Measurements from ENCODE around the gene DDO. TPM values are rescaled to one million over a fixed set of nuclear protein-coding genes. Genes with fewer than 3 reads are reported as not detected.

Gene DDO
- polyA plus RNA-seq, 4 donors = 0.32 to 1.1 (median 0.82) TPM

DNA sequence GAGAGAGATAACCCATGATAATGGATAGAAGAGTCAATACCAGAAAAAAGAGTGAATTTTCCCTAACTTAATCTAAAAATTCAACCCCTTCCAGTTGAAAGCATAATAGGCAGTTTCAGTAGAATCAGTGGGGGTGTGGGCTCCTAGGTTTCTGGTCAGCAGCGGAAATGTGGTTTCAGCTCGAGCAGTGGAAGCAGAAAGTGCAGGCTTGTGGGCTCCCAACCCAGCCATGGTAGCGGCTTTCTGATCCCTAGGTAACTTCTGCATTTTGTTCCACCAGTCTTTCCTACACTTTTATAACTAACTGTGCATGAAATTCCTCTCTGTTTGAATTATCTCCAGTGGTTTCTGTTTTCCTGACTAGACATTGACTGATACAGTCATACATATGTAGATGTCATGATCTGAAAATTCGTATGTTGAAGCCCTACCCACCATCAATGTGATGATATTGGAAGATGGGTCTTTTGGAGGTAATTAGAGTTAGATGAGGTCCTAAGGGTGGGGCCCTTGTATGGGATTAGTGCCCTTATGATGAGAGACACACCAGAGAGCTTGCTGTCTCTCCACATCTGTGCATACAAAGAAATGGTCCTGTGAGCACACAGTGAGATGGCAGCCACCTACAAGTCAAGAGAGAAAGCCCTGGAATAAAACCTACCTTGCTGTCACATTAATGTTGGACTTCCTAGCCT is 6.5 kb upstream of the DDO start:
- no peak for DNase-seq (ENCODE audit: low read depth in 4 of 4, low spot score in 2 of 4)

DNA sequence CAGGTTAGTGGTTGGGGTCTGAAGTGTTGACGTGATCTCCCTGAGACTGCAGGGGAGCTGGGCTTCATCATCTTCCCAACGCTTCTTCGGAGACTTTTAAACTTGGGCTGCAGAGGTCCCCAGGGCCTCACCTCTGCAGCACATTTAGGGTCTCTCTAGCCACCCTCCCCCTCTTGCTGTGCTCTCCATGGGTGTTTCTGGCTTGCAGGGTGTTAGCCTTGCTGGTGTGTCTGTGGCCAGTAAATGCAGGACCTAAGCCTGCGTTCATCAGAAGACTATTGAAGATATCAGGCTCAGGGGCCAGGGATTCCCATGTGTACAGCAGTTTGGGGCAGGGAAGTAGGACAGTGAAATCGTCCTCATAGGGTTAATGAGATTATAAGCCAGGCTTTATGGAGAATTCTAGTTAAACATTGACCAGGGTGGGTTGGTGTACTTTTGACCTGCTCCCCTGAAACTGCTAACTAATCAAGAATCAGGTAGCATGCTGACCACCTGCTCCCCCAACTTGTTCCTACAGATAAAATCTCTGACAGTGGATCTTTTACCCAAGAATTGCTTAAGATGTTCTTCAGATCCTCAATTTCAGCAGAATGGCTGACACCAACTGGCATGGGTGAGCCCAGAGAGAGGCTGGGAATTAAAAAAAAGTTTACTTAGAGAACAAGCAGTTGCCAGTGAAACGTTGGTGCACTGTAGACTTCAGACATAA is 3.8 kb upstream of the DDO start:
- no peak for DNase-seq (ENCODE audit: low read depth in 4 of 4, low spot score in 2 of 4)

DNA sequence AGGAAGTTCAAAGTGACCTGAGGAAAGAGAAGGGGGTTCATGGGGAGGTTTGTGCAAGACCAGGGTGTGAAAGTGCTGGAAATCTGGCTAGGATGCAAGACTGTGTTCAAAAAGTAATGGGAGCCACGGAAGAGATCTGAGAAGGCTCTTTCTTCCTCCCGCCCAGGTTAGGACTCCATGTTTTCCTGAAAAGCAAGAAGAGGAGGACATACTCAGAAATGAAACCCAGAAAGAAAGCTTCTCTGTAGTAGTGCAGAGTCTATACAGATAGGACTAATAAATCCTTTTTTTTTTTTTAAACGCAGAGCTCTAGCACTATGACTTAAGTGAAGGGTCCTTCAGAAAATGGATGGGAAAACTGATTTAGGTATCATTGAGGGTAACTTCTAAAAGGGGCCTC is 3.2 kb upstream of the DDO start:
- DNase-seq (ENCODE audit: low read depth in 4 of 4, low spot score in 2 of 4) = no peak

GRCh38 chr6:110414669-110415068 is 706 bp downstream of the DDO start:
- DNase-seq (ENCODE audit: low read depth in 4 of 4, low spot score in 2 of 4) = no peak

DNA sequence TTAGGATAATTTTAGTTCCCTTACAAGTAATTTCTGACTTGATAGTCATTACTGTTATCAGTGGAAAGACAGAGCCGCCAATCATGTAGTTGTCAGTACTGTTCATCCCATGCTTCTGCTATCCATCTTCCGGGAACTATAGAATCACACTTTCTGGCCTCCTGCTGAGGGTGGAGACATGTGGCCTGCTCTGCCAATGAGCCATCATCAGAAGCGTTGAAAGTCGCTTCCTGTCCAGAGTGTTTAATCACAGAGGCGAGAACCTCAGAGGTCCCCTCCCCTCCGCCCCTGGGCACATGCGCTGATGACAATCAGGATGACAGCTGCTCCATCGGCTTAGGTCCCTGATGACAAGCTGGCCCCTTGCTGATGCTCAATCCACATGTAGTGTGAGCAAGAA is 3.0 kb downstream of the DDO start:
- no peak for DNase-seq (ENCODE audit: low read depth in 4 of 4, low spot score in 2 of 4)

DNA sequence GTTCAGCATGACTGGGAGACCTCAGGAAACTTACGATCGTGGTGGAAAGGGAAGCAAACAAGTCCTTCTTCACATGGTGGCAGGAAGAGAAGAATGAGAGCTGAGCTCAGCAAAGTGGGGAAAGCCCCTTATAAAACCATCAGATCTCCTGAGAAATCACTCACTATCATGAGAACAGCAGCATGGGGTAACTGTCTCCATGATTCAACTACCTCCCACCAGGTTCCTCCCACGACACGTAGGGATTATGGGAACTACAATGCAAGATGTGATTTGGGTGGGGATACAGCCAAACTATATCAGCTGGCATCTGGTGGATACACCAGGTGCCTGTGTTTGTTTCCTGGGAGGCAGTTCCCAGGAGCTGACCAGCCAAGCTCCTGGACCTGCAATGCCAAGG is 4.9 kb downstream of the DDO start:
- no peak for DNase-seq (ENCODE audit: low read depth in 4 of 4, low spot score in 2 of 4)

- no peak for DNase-seq (ENCODE audit: low read depth in 4 of 4, low spot score in 2 of 4)
These were observed 5.6 kb downstream of the DDO start for GRCh38 chr6:110409794-110410193.

DNA sequence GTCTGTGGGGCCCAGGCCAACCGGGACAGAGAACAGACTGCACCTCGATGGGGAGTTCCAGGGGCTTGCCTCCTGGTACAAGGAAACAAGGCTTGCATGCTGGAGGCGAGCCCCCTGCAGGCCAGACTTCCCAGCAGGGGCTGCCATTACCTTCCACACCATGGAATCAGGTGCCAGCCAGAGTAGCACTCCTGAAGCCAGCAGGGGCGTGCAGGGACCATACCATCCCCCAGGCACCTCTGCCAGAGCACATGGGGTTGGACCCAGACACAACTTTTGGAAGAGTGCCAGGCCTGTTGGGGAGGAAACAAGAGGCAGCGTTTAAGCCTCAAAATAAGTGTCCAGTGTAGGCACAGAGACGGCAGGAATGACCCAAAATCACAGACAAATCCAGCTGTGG is 6.5 kb downstream of the DDO start:
- DNase-seq (ENCODE audit: low read depth in 4 of 4, low spot score in 2 of 4) = no peak

- DNase-seq (ENCODE audit: low read depth in 4 of 4, low spot score in 2 of 4) = no peak
These were observed 10.8 kb downstream of the DDO start for GRCh38 chr6:110404607-110405006.

- DNase-seq (ENCODE audit: low read depth in 4 of 4, low spot score in 2 of 4) = no peak
These were observed 13.7 kb downstream of the DDO start for GRCh38 chr6:110401585-110402176.

DNA sequence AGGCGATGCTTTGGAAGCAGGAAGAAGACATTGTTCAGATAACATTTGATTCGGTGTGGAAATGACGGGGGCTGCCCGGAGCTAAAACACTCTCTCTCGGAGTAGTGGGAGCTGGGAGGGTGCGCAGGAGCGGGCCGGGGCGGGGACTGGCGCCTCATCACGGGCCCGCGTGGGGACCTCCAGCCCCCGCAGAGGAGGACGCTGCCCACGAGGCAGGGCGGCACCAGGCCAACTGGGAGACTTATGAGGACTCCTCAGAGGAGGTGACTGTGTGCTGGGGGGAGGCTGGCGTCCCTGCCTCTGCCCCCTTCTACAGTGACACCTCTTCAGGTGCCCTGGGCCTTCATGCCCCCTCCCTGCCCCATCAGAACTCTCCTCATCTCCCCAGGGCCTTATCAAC is 15.2 kb downstream of the DDO start:
- DNase-seq (ENCODE audit: low read depth in 4 of 4, low spot score in 2 of 4) = no peak

GRCh38 chr6:110399219-110400071 is 15.9 kb downstream of the DDO start:
- peak in 1 of 4 donors; percentile 19 for DNase-seq (ENCODE audit: low read depth in 4 of 4, low spot score in 2 of 4)

DNA sequence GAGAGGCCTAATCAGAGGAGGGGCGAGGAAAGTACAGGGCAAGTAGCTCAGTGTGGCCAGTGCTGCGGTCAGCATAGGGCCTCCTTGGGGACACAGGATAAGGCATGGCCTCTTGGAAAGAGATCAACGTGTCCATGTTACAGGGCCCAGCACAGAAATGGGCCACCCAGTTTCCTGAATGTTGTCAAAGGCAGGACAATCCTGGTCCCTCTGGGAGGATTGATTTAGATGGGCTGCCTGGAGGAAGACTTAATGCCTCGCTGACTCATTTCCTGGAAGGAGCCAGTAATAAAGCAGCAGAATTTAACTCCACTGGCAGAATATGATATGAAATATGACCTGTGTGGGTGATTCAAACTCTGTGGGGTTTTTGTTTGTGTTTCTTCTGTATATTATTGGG is 16.6 kb downstream of the DDO start:
- no peak for DNase-seq (ENCODE audit: low read depth in 4 of 4, low spot score in 2 of 4)

GRCh38 chr6:110395221-110395620 is 20.2 kb downstream of the DDO start:
- no peak for DNase-seq (ENCODE audit: low read depth in 4 of 4, low spot score in 2 of 4)

DNA sequence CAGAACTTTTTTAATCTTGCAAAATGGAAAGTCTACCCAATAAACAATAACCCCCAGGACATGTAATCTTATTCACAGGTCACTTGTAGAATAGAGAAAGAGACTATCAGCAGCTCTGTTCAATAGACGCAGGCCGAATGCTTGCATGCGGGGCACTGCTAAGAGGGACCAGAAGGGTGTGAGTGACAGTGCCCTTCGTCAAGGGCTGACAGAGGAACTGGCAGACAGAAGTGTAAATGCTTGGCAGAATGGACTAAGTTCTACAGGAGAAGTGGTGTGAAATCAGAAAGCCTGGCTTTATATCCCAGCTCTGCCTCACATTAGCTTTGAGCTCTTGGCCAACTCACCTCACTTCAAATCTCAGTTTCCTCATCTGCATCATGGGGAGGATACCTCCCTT is 21.0 kb downstream of the DDO start:
- no peak for DNase-seq (ENCODE audit: low read depth in 4 of 4, low spot score in 2 of 4)

- DNase-seq (ENCODE audit: low read depth in 4 of 4, low spot score in 2 of 4) = no peak
These were observed 22.6 kb downstream of the DDO start for GRCh38 chr6:110392727-110393126.

- no peak for DNase-seq (ENCODE audit: low read depth in 4 of 4, low spot score in 2 of 4)
These were observed 25.0 kb downstream of the DDO start for GRCh38 chr6:110390404-110390803.

- no peak for DNase-seq (ENCODE audit: low read depth in 4 of 4, low spot score in 2 of 4)
These were observed 25.5 kb downstream of the DDO start for GRCh38 chr6:110389689-110390382.

GRCh38 chr6:110387986-110388385 is 27.4 kb downstream of the DDO start:
- DNase-seq (ENCODE audit: low read depth in 4 of 4, low spot score in 2 of 4) = no peak

DNA sequence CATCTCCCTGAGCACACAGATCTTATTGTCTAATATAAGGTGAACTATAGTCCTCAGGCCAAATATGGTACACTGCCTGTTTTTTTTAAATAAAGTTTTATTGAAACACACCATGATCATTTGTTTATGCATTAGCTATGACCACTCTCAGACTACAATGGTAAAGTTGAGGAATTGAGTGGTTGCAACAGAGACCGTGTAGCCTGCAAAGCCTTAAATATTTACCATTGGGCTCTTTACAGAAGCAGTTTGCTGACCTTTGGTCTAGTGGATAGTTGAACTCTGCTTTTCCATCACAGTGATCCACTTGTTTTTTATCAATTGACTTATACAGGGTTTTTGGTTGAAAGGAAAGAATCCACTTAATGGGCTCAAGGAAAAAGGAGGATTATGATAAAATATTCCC is 29.9 kb downstream of the DDO start:
- DNase-seq (ENCODE audit: low read depth in 4 of 4, low spot score in 2 of 4) = no peak

GRCh38 chr6:110378552-110378951 is 36.8 kb downstream of the DDO start:
- no peak for DNase-seq (ENCODE audit: low read depth in 4 of 4, low spot score in 2 of 4)
